ENCODE data around the gene SETD7.

- TF ChIP-seq ZNF70 (CRISPR knock-in tag; IDR thresholded peaks at IDR 0.05) (no peak), SNAI2 (CRISPR knock-in tag; IDR thresholded peaks at IDR 0.05) (no peak), ISL1 (CRISPR knock-in tag; IDR thresholded peaks at IDR 0.05) (no peak), BACH2 (CRISPR knock-in tag; IDR thresholded peaks at IDR 0.05; ENCODE audit: borderline replicate concordance) (no peak), ZFP3 (CRISPR knock-in tag; IDR thresholded peaks at IDR 0.05) (no peak), GLIS3 (CRISPR knock-in tag; IDR thresholded peaks at IDR 0.05) (no peak), ZFP30 (CRISPR knock-in tag; IDR thresholded peaks at IDR 0.05) (no peak), RARB (CRISPR knock-in tag; IDR thresholded peaks at IDR 0.05) (no peak), PATZ1 (CRISPR knock-in tag; IDR thresholded peaks at IDR 0.05; ENCODE audit: borderline replicate concordance) (no peak)
Observed at GRCh38 chr4:139503622-139504166, 52.3 kb downstream of the SETD7 start.
